AG20443 (cell line): ENCODE data around the gene PLEKHH1.
"Not testable (repeated sequence)": the region's sequence is repeated elsewhere in the genome, so short reads cannot be mapped to it uniquely, and the experiment has no call there.

Experiments used
- DNase-seq: peaks from one replicate; pipeline ENCODE4 v3.0.0; 2012; ENCODE audit warnings: low spot score, mixed read lengths

PLEKHH1 gene

DNA sequence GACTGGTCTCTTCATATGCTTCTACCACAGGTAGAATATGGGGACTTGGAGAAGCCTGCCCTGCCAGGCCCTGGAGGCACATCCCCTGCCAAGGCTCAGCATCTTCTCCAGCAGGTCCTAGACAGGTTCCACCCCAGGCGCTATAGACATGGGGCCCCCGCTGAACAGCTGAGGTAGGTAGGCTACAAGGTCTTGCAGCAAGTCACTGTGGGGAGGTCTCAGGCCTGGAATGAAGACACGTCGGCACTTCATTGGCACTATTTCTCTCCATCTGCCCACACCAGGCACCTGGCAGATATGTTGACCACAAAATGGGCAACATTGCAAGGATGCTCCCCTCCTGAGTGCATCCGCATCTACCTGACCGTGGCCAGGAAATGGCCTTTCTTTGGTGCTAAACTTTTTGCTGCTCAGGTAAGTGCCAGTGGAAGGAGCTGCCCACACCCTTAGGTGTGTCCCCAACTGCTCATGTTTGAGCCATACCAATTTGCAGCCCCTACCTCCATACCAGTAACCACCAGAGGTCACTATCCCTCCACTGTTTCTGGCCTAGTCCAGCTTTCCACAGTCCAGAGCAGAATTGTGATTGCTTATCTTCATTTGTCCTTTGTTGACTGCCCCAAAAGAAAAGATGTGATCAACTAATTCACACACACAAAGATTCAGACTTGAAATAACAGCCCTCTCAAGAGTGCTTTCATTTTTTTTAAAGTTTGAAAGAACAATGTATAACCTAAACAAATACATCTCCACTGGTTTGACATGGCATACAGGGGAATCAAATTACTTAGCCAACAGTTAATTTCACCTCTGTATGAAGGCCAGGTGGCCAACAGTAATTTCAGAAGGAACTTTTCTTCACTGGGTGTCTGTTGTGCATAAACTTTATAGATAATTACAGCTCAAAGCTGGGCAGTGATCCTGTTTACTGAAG is 50.9 kb downstream of the PLEKHH1 start:
- DNase-seq, result peak; percentile 74

DNA sequence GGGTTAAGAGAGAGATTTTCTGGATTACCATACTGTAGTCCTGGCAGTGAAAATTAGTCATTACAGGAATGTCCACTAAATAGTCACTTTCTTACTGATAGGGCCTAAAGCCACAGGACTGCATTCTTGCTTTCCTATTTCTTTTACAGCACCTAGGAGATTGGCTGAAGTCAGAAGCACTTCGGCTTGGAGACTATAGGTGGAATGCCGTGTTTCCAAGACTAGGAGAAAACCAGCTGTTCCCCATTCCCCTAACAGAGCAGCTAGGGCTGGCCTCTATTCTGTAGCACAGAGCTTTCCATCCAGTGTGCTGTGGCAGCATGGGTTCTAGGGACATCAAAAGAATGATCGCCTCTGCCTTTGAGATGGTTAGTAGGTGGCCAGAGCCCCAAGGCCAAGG is 51.9 kb downstream of the PLEKHH1 start:
- no peak for DNase-seq

DNA sequence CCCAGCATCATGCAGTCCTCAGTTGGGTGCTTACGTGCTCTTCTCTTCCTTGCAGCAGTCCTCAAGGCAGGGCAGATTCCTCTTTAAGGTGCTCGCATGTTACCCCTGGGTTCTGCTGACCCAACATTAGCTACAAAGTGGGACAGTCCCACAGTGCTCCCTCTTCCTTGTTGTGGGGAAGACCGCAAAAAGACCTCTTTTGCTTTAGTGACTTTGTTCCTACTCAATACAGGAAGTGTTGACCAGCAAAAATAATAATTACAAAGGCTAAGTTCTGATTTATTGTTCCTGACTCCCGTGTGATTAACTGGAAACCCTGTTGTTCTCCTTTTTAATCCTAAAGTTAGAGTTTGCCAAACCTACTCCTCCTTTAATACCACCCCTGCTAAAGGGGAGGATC is 53.3 kb downstream of the PLEKHH1 start:
- no peak for DNase-seq

DNA sequence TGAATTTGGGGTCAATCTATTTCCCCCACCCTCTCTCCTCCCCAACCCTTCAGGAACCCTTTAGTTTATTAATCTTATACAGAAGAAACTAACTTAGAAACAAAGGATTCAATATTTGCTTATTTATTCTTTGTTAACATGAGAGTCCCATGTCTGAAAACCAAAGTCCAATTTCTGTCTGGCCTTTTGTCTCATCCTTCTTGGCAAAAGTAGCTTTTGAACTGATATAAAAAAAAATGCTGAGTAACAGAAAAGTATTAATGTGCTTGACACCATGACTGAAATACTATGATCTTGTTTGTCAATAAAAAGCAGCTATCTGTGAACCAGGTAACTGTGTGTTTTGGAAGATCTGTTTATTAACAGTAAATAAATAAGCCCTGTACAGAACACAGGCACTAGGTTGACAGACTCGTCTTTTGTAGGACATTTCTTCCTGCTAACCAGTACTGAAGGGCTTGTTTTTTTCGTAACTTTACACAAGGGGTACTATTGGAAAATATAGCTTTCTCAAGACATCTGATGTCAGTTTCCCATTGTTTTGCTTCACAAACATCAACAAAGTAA is 56.2 kb downstream of the PLEKHH1 start:
- DNase-seq, result no peak

DNA sequence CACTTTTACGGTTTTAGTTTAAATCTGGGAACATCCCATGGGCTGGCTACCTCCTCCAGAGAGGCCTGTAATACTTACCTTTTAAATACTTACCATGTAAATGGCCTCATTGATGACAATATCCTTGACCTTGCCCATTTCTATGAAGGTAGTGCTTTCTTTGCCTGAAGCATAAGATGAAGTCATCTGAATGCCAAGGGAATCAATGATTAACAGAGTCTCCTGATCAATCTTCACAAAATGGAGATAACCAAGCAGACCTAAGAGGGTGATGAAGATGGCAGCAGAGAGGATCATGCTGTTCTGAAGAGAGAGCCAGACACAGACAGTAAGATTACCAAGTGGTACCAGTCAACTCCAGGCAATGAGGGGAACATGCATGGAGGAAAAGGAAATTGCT is 60.6 kb downstream of the PLEKHH1 start:
- not testable (repeated sequence) for DNase-seq

DNA sequence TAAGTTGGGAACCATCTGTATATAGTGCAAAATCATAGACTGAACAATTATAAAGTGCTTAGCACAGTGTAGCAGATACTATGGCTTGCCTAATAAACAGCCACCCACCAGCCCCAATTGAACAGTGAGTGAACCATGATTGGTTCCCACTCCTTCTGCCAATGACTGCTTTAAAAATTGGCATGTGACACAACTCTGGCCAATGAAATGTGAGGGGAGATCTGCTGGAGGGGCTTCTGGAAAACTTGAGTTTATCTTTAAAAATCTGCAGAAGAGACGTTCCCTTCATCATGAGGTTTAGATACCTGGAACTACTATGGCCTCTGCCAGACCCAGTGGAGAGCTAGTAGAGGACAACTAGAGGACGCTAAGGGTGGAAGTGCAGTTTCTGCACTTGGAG is 62.3 kb downstream of the PLEKHH1 start:
- no peak for DNase-seq

DNA sequence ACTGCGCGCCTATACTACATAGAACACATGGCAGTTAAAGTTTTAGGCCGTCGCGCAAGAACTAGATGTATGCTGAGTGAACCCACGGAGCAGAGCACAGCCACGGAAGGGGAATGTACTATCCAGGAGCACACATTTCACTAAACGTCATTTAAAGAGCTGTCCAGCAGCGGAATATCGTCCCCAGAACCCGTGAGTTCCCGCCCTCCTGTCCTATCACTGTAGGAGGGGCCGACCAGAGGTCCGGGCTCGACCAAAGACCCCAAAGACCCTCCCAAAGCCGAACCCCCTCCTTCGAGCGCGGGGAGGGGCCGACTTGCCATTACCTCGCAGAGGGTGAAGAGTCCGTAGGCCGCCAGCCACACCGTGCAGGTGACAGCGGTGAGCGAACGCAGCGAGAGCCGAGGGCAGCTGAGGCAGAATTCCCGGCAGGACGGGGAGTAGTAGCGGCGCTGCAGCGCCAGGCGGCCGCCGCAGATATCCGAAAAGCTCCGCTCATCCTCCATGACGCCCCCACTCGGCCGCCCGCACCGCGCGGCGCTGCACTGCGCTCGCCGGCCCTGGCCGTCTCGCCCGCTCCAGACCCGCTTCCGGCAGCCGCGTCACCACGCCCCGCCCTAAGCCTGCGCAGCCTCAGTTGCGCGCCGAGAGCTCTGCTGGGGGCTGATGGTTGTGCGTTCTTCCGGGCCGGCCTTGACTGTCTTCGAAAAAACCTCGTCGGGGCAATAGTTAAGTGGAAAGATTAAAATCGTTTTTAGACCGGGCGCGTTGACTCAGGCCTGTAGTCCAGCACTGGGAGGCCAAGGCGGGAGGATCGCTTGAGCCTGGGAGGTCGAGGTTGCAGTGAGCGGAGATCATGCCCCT is 66.8 kb downstream of the PLEKHH1 start, which contains the start of gene PIGH:
TSS of gene PIGH (minus strand) at position 571 of the 864 bp plus-strand sequence. CDS start at position 506, 65 bp downstream.
- peak; percentile 98 for DNase-seq

DNA sequence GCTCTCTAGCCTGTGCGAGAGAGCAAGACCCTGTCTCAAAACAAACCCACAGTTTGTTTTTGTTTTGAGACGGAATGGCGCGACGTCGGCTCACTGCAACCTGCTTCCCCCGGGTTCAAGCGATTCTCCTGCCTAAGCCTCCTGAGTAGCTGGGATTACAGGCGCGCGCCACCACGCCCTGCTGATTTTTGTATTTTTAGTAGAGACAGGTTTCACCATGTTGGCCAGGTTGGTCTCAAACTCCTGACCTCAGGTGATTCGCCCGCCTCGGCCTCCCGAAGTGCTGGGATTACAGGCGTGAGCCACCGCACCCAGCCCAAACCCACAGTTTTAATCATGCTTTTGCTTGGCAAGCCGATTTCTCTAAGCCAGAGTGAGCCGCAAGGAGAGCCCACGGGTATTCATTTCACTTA is 67.5 kb downstream of the PLEKHH1 start:
- DNase-seq, result not testable (repeated sequence)

DNA sequence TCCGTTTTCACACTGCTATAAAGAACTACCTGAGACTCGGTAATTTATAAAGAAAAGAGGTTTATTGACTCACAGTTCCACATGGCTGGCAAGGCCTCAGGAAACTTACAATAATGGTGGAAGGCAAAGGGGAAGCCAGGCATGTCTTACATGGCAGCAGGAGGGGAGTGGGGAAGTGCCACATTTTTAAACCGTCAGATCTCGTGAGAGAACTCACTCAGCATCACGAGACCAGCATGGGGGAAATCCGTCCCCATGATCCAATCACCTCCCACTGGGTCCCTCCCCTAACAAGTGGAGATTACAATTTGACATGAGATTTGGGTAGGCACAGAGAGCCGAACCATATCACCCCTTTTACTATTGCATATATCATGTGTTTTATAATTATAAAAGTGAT is 69.0 kb downstream of the PLEKHH1 start:
- no peak for DNase-seq

DNA sequence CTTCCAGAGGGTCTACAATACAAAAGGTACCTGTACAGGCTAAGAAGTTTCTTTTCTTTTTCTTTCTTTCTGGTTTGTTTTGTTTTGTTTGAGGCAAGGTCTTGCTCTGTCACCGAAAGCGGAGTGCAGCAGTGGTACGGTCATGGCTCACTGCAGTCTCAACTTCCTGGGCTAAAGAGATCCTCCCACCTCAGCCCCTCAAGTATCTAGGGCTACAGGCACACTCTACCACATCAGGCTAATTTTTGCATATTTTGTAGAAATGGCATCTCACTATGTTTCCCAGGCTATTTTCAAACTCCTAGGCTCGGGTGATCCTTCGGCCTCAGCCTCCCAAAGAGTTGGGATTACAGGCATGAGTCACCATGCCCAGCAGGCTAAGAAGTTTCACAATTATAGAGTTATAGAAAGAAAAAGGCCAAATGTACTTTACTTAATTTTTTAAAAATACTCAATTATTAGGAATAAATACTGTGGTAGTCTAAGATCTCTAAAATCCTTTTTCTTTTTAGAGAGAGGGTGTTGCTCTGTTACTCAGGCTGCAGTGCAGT is 70.0 kb downstream of the PLEKHH1 start:
- no peak for DNase-seq

DNA sequence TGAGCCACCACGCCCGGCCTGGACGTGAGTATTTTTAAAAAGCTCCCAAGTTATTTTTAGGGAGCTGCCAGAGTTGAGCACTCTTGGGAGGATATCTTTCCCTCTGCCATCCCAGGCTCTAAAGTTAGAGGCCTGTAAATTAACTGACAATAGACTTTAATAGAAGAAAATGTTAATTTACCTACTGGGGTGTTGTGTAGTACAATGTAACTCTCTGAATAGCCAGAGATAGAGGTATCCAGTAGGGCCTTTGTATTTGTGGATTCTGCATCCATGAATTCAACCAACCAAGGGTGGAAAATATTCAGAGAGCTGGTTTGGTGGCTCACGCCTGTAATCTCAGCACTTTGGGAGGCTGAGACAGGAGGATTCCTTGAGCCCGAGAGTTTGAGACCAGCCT is 74.6 kb downstream of the PLEKHH1 start:
- no peak for DNase-seq

DNA sequence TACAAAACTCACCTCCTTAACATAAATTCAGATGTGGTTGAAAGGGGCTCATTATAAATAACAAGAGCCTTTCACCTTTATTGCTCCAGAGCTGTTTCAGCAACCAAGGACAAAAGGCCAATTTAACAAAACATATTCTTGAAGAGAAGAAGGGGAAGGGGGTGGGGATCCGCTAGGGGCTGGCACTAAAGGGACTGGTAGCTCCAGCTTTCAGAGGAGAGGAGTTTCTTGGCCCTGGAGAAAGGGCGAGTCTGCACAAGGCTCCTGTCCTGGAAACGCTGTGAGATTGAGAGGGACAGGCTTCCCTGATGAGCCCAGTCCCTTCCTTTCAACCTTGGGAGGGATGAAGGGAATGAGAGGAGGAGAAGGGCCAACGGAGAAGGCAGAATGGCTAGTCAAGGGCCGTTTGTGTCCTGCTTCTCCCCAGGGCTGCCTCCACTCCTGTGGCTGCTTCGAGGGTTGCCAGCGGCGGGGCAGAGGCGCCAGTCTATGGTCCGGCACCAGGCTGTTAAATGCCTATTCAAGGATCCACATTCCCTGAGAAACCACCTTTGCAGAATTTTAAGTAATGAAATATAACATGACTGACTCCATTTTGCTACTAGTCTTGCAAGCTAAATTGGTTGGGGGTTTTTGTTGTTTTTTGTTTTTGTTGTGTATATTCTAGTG is 76.7 kb downstream of the PLEKHH1 start:
- DNase-seq, result no peak

DNA sequence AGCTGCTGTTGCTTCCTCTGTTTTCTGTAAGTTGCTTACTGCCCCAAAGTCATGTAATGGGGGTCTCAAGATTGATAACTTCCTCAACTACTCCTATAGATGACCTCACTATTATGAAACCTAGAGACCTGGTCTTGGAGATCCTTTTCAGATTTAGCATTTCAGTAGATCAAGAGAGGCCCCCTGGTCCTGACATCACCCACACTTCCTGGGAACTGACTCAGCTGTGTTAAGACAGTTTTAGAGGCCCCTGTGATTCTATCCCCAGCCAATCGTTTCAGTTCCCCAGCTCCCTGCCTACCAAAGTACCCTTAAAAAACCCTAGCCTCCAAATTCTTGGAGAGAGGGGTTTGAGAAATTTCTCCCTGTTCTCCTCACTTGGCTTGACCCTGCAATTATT is 77.4 kb downstream of the PLEKHH1 start:
- DNase-seq, result no peak

DNA sequence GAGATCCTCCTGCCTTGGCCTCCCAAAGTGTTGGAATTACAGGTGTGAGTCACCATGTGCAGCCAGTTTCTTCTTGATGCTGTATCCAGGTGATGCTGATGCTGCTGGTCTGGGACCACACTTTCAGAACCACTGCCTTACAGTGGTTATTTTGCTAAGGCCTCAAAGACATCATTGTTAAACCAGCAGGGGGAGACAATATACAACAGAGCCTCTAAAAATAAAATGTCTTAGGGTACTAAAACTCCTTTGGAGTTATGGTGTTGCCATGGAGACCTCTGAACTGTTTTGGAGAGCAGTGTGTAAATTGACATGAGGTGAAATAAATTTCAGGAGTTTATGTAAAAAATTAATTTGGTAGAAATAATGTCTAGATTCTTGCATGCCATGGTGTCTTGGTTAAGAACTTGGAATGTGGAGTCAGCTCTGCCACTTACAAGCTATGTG is 85.5 kb downstream of the PLEKHH1 start:
- DNase-seq, result peak; percentile 73

DNA sequence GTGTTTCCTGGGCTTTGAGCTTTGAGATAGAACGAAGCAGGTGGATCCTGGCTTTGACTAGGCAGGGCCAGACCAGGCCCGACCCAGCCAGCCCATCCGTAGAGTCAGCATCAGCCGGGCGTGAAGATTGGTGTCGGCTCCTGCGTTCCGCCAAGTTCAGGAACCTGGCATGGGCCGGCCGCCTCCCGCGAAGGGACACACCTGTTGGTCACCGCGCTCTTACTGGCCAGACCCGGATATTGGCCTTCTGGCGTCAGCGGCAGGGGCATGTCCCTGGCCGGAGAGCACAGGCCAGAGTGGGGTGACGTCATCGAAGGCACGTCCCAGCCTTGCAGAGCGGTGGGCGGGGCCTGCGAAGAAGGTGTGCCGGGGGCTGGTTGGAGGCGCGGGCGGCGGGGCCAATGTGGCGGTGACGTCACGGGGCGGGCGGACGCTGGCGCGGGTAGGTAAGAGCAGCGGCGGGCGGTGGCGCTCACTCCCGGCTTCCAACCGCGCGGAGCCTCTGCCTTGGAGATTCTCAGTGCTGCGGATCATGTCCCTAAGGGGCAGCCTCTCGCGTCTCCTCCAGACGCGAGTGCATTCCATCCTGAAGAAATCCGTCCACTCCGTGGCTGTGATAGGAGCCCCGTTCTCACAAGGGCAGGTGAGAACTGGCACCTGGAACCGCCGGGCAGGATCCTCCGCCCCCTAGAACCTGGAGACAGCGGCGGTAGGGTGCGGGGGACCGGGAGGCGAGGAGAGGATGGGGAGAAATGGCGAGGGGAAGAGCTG is 86.5 kb downstream of the PLEKHH1 start, which contains the start of gene ARG2:
TSS of gene ARG2 (plus strand) at position 475 of the 771 bp plus-strand sequence. CDS start at position 533, 58 bp downstream.
- DNase-seq, result peak; percentile 96

DNA sequence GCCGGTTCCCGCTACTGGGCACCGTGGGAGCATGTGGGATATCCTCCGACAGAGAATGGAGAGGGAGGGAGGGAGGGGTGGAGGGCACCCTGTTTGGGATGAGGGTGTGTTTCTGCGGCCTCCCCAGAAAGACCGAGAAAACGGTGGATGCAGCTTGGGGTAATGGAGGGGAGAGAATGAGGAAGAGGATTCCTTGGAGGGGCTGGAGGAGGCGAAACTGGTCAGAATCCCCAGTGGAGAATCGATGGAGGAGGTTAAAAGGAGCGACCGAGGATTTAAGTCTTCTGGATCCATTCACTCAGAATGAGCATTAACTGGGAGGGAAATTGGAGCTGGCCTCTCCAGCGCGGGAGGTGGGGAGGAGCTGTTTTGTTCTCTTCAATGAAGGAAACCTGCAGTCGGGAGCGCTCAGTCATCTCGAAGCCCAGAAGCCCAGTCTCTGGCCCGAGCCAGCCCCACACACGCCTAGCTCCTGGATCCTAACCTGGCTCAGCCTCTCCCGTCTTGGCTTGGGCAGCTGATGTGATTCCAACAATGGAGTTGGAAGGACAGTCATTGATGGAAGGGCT is 87.2 kb downstream of the PLEKHH1 start:
- no peak for DNase-seq

DNA sequence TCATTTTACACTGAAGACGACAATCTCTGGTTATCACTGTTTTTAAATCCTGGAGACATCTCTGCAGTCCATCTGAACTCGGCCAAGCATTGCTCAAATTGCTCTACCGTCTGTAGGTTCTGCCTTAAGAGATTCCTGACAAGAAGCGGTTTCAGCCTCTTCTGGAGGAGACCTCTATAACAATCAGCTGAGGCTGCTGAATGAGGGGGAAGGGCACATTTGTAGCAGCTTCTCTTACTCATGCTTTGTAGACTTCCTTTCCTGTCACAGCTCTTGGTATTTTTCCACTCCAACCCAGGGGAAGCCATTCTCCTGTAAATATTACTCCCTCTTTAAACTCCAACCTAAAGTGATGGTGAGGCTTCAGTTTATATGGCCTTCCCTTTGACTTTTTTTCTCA is 89.6 kb downstream of the PLEKHH1 start:
- DNase-seq, result peak; percentile 70

DNA sequence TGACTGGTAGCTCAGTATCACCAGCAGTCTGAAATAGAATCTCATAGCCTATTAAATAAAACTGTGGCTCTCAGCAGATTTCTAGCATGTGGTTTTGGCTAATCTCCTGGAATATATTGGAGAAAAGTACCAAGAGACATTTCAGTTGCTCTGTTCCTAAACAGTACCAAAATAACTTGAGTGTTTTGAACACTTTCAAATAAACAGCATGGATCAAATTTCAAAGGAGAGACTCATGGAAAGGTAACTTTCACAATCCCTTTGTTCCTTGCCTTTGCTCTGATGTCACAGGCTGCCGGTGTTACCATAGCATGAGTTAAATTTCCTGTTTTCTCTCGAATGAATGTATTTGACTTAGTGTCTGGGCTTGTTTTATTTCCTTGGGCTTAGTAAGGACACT is 90.0 kb downstream of the PLEKHH1 start:
- DNase-seq, result peak; percentile 31

DNA sequence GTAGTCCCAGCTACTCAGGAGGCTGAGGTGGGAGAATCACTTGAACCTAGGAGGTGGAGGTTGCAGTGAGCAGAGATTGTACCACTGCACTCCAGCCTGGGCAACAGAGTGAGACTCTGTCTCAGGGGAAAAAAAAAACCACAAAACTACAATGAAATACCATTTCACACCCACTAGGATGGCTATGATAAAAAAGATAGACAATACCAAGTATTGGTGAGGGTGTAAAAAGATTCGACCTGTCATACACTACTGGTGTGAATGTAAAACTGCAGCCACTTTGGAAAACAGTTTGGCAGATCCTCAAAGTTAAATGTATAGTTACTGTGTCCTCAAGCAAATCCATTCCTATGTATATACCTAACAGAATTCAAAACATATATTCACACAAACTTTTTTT is 93.0 kb downstream of the PLEKHH1 start:
- DNase-seq, result not testable (repeated sequence)

DNA sequence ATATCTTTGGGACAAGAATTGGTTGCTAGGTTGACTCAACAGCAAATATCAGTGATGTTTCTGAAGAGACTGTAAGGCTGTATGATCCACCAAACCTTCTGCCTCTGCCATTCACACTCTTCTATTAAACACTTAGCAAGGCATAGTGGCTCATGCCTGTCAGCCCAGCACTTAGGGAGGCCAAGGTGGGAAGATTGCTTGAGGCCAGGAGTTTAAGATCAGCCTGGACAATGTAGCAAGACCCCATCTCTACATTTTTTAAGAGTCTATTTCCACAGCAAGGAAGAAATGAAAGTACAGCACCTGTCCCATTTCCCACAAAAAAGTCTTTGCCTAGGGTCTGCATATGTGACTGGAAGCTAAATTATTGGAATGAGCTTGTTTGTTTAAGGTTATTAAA is 94.4 kb downstream of the PLEKHH1 start:
- DNase-seq, result no peak
